ENCODE measurements around the gene EXO1. TPM values are rescaled to one million over a fixed set of nuclear protein-coding genes. Genes with fewer than 3 reads are reported as not detected.

Gene EXO1
- total RNA-seq, 1 experiment from 2014 or later: 26.3 TPM

DNA sequence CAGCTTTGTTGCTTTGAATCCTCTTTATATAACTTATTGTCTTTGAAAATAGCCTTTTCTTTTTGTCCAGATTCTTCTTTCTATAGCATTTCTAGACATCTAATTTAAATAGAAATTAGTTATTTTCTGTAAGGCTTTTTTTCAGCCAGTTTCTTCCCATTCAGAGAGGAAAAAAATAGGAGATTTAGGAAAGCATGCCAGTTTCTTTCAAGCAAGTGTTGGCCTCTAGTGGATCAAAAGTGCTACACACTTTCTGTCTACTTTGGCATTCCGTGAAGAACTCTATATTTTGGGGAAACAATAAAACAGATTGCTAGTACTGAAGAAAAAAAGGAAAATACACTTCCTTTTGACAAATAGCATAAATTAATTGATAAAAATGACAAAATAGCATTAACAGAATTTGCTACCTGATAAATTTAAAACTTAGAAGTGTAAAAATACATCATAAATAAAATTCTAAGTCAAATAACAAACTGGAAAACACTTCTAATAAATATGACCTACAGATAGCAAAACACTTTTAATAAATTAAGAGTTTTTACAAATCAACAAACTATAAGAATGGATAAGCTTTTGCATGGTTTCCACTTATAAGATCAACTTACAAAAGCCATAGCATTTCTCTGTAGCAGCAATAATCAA, 13.1 kb upstream of the EXO1 start:
- Histone ChIP-seq H3K36me3 (ENCODE audit: control insufficient read depth, insufficient read depth, low read length) (no peaks in the 10 kb centered on the region), H3K4me1 (ENCODE audit: control insufficient read depth, insufficient read depth, low read length) (no peaks in the 10 kb centered on the region), H3K9me3 (ENCODE audit: control insufficient read depth, insufficient read depth, low read depth, low read length) (no peaks in the 10 kb centered on the region), H3K4me3 (ENCODE audit: low read depth in 2 of 2, low read length in 2 of 2) (no peak overlapping the region), H3K27me3 (ENCODE audit: control insufficient read depth, insufficient read depth, low read length) (no peaks in the 10 kb centered on the region), H3K27ac (ENCODE audit: low read length) (no peak overlapping the region)
- peak; percentile 18 for DNase-seq (ENCODE audit: low read depth, low spot score)
- POLR2A ChIA-PET: no interaction called here
- in situ Hi-C loops (cut with HindIII; ENCODE audit: low pct_unique_long_range_greater_than_20kb, low sequenced_read_pairs) (no loop called here), intact Hi-C loops (cut with micrococcal nuclease; ENCODE audit: unreplicated experiment) (loop anchor here (1.0 kb wide), 2 partner anchors 224 to 304 kb away; no protein-coding TSS in a partner anchor)
- CTCF ChIA-PET: no interaction called here
- BruUV-seq (replicated peaks): no TSS peak
- ATAC-seq: 0 out of 2 replicates have a peak, but pooled peaks have one; percentile 72
- TF ChIP-seq, protein P1, sequence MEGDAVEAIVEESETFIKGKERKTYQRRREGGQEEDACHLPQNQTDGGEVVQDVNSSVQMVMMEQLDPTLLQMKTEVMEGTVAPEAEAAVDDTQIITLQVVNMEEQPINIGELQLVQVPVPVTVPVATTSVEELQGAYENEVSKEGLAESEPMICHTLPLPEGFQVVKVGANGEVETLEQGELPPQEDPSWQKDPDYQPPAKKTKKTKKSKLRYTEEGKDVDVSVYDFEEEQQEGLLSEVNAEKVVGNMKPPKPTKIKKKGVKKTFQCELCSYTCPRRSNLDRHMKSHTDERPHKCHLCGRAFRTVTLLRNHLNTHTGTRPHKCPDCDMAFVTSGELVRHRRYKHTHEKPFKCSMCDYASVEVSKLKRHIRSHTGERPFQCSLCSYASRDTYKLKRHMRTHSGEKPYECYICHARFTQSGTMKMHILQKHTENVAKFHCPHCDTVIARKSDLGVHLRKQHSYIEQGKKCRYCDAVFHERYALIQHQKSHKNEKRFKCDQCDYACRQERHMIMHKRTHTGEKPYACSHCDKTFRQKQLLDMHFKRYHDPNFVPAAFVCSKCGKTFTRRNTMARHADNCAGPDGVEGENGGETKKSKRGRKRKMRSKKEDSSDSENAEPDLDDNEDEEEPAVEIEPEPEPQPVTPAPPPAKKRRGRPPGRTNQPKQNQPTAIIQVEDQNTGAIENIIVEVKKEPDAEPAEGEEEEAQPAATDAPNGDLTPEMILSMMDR (IDR thresholded peaks at IDR 0.05): peak; percentile 76; the same call in 1 of the 2 replicates
- no peak for TF ChIP-seq TCF7L2 (IDR thresholded peaks at IDR 0.05; ENCODE audit: low read depth, low read length)

DNA sequence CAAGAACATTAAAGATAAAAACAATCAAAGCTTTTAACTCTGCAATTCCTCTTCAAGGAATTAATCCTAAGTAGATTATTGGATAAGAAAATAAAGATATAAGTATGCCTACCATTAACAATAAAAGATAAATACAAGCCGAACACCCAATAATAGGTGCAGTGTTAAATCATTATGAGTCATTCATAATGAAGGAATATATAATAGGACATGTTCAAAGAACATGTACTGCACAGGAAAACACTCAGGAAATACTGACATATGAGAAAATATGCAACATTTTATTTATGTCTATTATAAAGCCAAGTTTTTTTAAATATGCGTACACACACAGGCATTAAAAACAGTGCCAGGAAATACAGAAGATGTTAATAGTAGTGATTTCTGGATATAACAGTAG, 11.1 kb upstream of the EXO1 start:
- CTCF ChIA-PET: no interaction called here
- TF ChIP-seq SIN3A (IDR thresholded peaks at IDR 0.05; ENCODE audit: borderline replicate concordance, insufficient read depth, low read depth, low read length) (no peak), TCF7L2 (IDR thresholded peaks at IDR 0.05; ENCODE audit: low read depth, low read length) (no peak), POLR2AphosphoS5 (IDR thresholded peaks at IDR 0.05; ENCODE audit: low read depth, low read length) (no peak)
- TF ChIP-seq, protein P1 (IDR thresholded peaks at IDR 0.05): no peak
- TF ChIP-seq, protein P2, sequence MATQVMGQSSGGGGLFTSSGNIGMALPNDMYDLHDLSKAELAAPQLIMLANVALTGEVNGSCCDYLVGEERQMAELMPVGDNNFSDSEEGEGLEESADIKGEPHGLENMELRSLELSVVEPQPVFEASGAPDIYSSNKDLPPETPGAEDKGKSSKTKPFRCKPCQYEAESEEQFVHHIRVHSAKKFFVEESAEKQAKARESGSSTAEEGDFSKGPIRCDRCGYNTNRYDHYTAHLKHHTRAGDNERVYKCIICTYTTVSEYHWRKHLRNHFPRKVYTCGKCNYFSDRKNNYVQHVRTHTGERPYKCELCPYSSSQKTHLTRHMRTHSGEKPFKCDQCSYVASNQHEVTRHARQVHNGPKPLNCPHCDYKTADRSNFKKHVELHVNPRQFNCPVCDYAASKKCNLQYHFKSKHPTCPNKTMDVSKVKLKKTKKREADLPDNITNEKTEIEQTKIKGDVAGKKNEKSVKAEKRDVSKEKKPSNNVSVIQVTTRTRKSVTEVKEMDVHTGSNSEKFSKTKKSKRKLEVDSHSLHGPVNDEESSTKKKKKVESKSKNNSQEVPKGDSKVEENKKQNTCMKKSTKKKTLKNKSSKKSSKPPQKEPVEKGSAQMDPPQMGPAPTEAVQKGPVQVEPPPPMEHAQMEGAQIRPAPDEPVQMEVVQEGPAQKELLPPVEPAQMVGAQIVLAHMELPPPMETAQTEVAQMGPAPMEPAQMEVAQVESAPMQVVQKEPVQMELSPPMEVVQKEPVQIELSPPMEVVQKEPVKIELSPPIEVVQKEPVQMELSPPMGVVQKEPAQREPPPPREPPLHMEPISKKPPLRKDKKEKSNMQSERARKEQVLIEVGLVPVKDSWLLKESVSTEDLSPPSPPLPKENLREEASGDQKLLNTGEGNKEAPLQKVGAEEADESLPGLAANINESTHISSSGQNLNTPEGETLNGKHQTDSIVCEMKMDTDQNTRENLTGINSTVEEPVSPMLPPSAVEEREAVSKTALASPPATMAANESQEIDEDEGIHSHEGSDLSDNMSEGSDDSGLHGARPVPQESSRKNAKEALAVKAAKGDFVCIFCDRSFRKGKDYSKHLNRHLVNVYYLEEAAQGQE (IDR thresholded peaks at IDR 0.05; ENCODE audit: insufficient read depth in 1 of 2, low read depth in 2 of 2, low read length in 1 of 2): no peak

More for the DNA sequence above, 11.1 kb upstream of the EXO1 start:
- POLR2A ChIA-PET: no interaction called here
- Histone ChIP-seq H3K4me1 (ENCODE audit: control insufficient read depth, insufficient read depth, low read length) (no peaks in the 10 kb centered on the region), H3K36me3 (ENCODE audit: control insufficient read depth, insufficient read depth, low read length) (no peaks in the 10 kb centered on the region), H3K27me3 (ENCODE audit: control insufficient read depth, insufficient read depth, low read length) (no peaks in the 10 kb centered on the region), H3K9me3 (ENCODE audit: control insufficient read depth, insufficient read depth, low read depth, low read length) (no peaks in the 10 kb centered on the region), H3K27ac (ENCODE audit: low read length) (no peak overlapping the region), H3K4me3 (ENCODE audit: low read depth in 2 of 2, low read length in 2 of 2) (no peak overlapping the region)
- in situ Hi-C loops (cut with HindIII; ENCODE audit: low pct_unique_long_range_greater_than_20kb, low sequenced_read_pairs): no loop called here
- intact Hi-C loops (cut with micrococcal nuclease; ENCODE audit: unreplicated experiment): no loop called here
- no peak for DNase-seq (ENCODE audit: low read depth, low spot score)
- no TSS peak for BruUV-seq (replicated peaks)
- no peak for ATAC-seq
